HepG2 (cell line): ENCODE data around the gene CLUH. TPM values are rescaled to one million over a fixed set of nuclear protein-coding genes. Genes with fewer than 3 reads are reported as not detected.

Experiments
- CC2D1A ChIP-seq: sonication (generic); formaldehyde crosslinking; IDR thresholded peaks from 2 replicates; pipeline ENCODE4 v1.8.1; 2023; ENCODE audit warnings: mild to moderate bottlenecking, missing genetic modification reagents
- DNMT1 ChIP-seq: sonication (generic); formaldehyde crosslinking; IDR thresholded peaks from 2 replicates; pipeline ENCODE4 v1.5.1; 2020; ENCODE audit warnings: mild to moderate bottlenecking, missing genetic modification reagents
- ELK4 ChIP-seq: sonication (generic); formaldehyde crosslinking; IDR thresholded peaks from 2 replicates; pipeline ENCODE4 v1.9.0; 2021; ENCODE audit warnings: missing genetic modification reagents, borderline replicate concordance
- FOXO1 ChIP-seq: sonication (generic); formaldehyde crosslinking; IDR thresholded peaks from 2 replicates; pipeline ENCODE4 v1.4.0; 2020; ENCODE audit warnings: missing genetic modification reagents
- ISL2 ChIP-seq: sonication (generic); formaldehyde crosslinking; IDR thresholded peaks from 2 replicates; pipeline ENCODE4 v1.5.0; 2020; ENCODE audit warnings: missing genetic modification reagents
- JARID2 ChIP-seq: sonication (generic); formaldehyde crosslinking; IDR thresholded peaks from 2 replicates; pipeline ENCODE4 v1.8.1; 2023; ENCODE audit warnings: missing genetic modification reagents, inconsistent platforms; ENCODE audit not compliant: insufficient replicate concordance
- MTF1 ChIP-seq: sonication (generic); formaldehyde crosslinking; IDR thresholded peaks from 2 replicates; pipeline ENCODE4 v1.5.0; 2020; ENCODE audit warnings: missing genetic modification reagents
- PRDM10 ChIP-seq: sonication (generic); formaldehyde crosslinking; IDR thresholded peaks from 2 replicates; pipeline ENCODE4 v1.4.0; 2020; ENCODE audit warnings: low read depth, missing genetic modification reagents
- SIN3A ChIP-seq: IDR thresholded peaks from 2 replicates; pipeline ENCODE4 v1.6.1; 2011; ENCODE audit warnings: low read depth, mild to moderate bottlenecking, control low read depth, low read length, borderline replicate concordance
- SIX1 ChIP-seq: sonication (generic); formaldehyde crosslinking; IDR thresholded peaks from 2 replicates; pipeline ENCODE4 v1.4.0; 2020; ENCODE audit warnings: missing genetic modification reagents, borderline replicate concordance
- SMC3 ChIP-seq: IDR thresholded peaks from 2 replicates; pipeline ENCODE4 v1.6.1; 2011; ENCODE audit warnings: low read length, improper control_type of control experiment
- ZFP36 ChIP-seq: fragments of 150-350 bp; IDR thresholded peaks from 2 replicates; pipeline ENCODE4 v1.6.1; 2018; ENCODE audit warnings: borderline replicate concordance, low read length, low read depth; ENCODE audit not compliant: partially characterized antibody
- ZFP62 ChIP-seq: sonication (generic); formaldehyde crosslinking; IDR thresholded peaks from 2 replicates; pipeline ENCODE4 v1.4.0; 2020; ENCODE audit warnings: missing genetic modification reagents
- ZFYVE20 ChIP-seq: sonication (generic); formaldehyde crosslinking; IDR thresholded peaks from 2 replicates; pipeline ENCODE4 v1.8.0; 2023; ENCODE audit warnings: low read depth, mild to moderate bottlenecking, moderate library complexity, missing genetic modification reagents, borderline replicate concordance
- ZHX1 ChIP-seq: sonication (generic); formaldehyde crosslinking; IDR thresholded peaks from 2 replicates; pipeline ENCODE4 v1.8.1; 2022; ENCODE audit warnings: low read depth, mild to moderate bottlenecking, missing genetic modification reagents
- ZMAT3 ChIP-seq: sonication (generic); formaldehyde crosslinking; conservative IDR thresholded peaks from 2 replicates; pipeline ENCODE4 v1.7.0; 2021; ENCODE audit warnings: missing genetic modification reagents
- ZNF468 ChIP-seq: sonication (generic); formaldehyde crosslinking; IDR thresholded peaks from 2 replicates; pipeline ENCODE4 v1.8.0; 2022; ENCODE audit warnings: mild to moderate bottlenecking, moderate library complexity, missing genetic modification reagents
- ZNF562 ChIP-seq: sonication (generic); formaldehyde crosslinking; IDR thresholded peaks from 2 replicates; pipeline ENCODE4 v1.8.0; 2022; ENCODE audit warnings: missing genetic modification reagents, borderline replicate concordance
- polyA plus RNA-seq, 8 experiments: library from polyadenylated mRNA; depleted of rRNA in 3 of 8; stranded (reverse) in 7 of 8; unstranded in 1 of 8; fragments of >200 nt; fragmentation: Illumina TruSeq in 4 of 8; extraction: Trizol in 4 of 8; gene quantifications; 2 replicates each; pipeline versions ENCODE4 v1.2.1 to v1.2.3, GENCODE V29; 2011 to 2016; ENCODE audit warnings: low read depth in 4 of 8, missing spikeins in 1 of 8, mixed read lengths in 1 of 8; ENCODE audit not compliant: insufficient read depth in 1 of 8
- total RNA-seq, 5 experiments: library from RNA; depleted of rRNA; stranded (reverse); fragments of >200 nt; fragmentation: Illumina TruSeq; extraction: Trizol; gene quantifications; 2 replicates each; pipeline ENCODE4 v1.2.3, GENCODE V29; 2016; ENCODE audit warnings: low read depth in 1 of 5
- TF ChIP-seq, protein P1 (sequence below): sonication (generic); formaldehyde crosslinking; IDR thresholded peaks from 2 replicates; pipeline ENCODE4 v1.8.0; 2022; ENCODE audit warnings: mild to moderate bottlenecking, missing genetic modification reagents, moderate library complexity
- TF ChIP-seq, protein P2 (sequence below): sonication (generic); formaldehyde crosslinking; IDR thresholded peaks from 2 replicates; pipeline ENCODE4 v1.4.0; 2020; ENCODE audit warnings: mild to moderate bottlenecking, missing genetic modification reagents

CLUH gene
- total and polyA plus RNA-seq, 2 of the 13 experiments (the other 11 are each of a cell fraction or from before 2014, with no cell fraction given), result 30.9 to 60.5 TPM

GRCh38 chr17:2710803-2711607, 559 bp downstream of the CLUH start (continued):
- TF ChIP-seq ZNF468 (CRISPR knock-in tag) (no peak), CC2D1A (CRISPR knock-in tag) (no peak), MTF1 (CRISPR knock-in tag) (no peak), ZMAT3 (CRISPR knock-in tag) (0 out of 2 replicates have a peak, but pooled peaks have one; percentile 14), ISL2 (CRISPR knock-in tag) (0 out of 2 replicates have a peak, but pooled peaks have one; percentile 37), PRDM10 (peak; percentile 96), ZHX1 (CRISPR knock-in tag) (no peak), SIN3A (no peak), SMC3 (no peak), DNMT1 (CRISPR knock-in tag) (peak; percentile 51; the same call in 1 of the 2 replicates), FOXO1 (0 out of 2 replicates have a peak, but pooled peaks have one; percentile 33), ZFP36 (no peak), JARID2 (CRISPR knock-in tag) (no peak), ZFP62 (CRISPR knock-in tag) (no peak), SIX1 (CRISPR knock-in tag) (no peak), ZFYVE20 (0 out of 2 replicates have a peak, but pooled peaks have one; percentile 55), ELK4 (CRISPR knock-in tag) (no peak), ZNF562 (no peak)
- TF ChIP-seq, protein P1, sequence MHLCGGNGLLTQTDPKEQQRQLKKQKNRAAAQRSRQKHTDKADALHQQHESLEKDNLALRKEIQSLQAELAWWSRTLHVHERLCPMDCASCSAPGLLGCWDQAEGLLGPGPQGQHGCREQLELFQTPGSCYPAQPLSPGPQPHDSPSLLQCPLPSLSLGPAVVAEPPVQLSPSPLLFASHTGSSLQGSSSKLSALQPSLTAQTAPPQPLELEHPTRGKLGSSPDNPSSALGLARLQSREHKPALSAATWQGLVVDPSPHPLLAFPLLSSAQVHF, result 0 out of 2 replicates have a peak, but pooled peaks have one; percentile 77
- TF ChIP-seq, protein P2, sequence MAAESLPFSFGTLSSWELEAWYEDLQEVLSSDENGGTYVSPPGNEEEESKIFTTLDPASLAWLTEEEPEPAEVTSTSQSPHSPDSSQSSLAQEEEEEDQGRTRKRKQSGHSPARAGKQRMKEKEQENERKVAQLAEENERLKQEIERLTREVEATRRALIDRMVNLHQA, result no peak
